Endothelial cell (in vitro differentiated cells): ENCODE data around the gene NXNL1. TPM values are rescaled to one million over a fixed set of nuclear protein-coding genes. Genes with fewer than 3 reads are reported as not detected.

Experiments used
- DNase-seq: peaks from one replicate; pipeline ENCODE4 v3.0.0; 2021; ENCODE audit warnings: low spot score
- H3K27ac Mint-ChIP-seq: one replicate; pipeline ENCODE4 v1.8.0; 2021; ENCODE audit warnings: mixed read lengths, inconsistent platforms; ENCODE audit not compliant: unreplicated experiment
- H3K27me3 Mint-ChIP-seq: one replicate; pipeline ENCODE4 v1.8.0; 2021; ENCODE audit warnings: mild to moderate bottlenecking, moderate library complexity, mixed read lengths, inconsistent platforms; ENCODE audit not compliant: unreplicated experiment
- H3K36me3 Mint-ChIP-seq: one replicate; pipeline ENCODE4 v1.8.0; 2021; ENCODE audit warnings: mild to moderate bottlenecking, low read depth, mixed read lengths, inconsistent platforms; ENCODE audit not compliant: unreplicated experiment
- H3K4me1 Mint-ChIP-seq: one replicate; pipeline ENCODE4 v1.8.0; 2021; ENCODE audit warnings: mild to moderate bottlenecking, mixed read lengths, inconsistent platforms; ENCODE audit not compliant: unreplicated experiment
- H3K4me3 Mint-ChIP-seq: one replicate; pipeline ENCODE4 v1.8.0; 2021; ENCODE audit warnings: mild to moderate bottlenecking, mixed read lengths, inconsistent platforms; ENCODE audit not compliant: unreplicated experiment
- H3K9me3 Mint-ChIP-seq: one replicate; pipeline ENCODE4 v1.8.0; 2021; ENCODE audit warnings: mixed read lengths, inconsistent platforms; ENCODE audit not compliant: unreplicated experiment
- total RNA-seq: library from RNA; stranded (reverse); fragmentation: NEBNext Ultra II Directional; extraction: Animal tissue kit (Norgen Biotek cat#: 25700); gene quantifications from one replicate; pipeline ENCODE4 v1.2.1, GENCODE V29; 2021; ENCODE audit not compliant: unreplicated experiment
- TF ChIP-seq, protein P1 (sequence below): fragments of 200-600 bp; sonication (generic); IDR thresholded peaks from one replicate; pipeline ENCODE4 v1.5.0; 2021; ENCODE audit warnings: antibody characterized with exemption; ENCODE audit not compliant: unreplicated experiment

NXNL1 gene
- total RNA-seq, 1 donor from 2014 or later = not detected

DNA sequence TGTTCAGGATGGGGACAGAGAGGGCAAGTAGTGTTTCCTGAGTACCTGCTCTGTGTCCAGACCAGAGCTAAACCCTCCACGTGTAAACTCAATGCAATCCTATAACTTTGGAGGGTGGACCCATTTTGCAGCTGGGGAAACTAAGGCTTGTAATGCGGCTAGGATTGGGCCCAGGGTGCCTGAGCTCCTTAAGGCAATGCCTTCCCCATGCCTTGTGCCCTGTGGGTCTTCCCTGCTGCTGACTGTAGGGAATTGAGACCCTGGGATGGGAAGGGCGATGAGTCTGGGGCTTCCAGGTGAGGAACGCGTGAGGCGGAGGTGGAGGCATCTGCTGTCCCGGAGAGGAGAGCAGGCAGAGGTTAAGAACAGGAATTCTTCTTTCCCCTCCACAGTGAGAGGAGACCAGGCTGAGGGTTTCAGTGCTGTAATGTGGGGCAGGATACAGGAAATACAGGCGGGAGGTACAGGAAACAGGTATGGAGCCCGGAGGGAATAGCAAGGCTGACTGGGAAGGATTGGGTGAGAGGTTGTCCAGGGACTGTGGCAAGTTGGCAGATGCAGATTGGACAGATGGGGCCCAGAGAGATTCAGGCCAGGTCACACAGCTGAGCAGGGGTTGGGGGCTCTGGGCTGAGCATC, 28.8 kb upstream of the NXNL1 start:
- Mint-ChIP-seq H3K27ac (peak overlapping the region; percentile 98), H3K27me3 (peaks cover 11% of the 10 kb centered on the region), H3K4me3 (peak overlapping the region; percentile 84), H3K9me3 (no peaks in the 10 kb centered on the region), H3K4me1 (peaks cover 42% of the 10 kb centered on the region), H3K36me3 (peaks cover 4% of the 10 kb centered on the region)
- TF ChIP-seq, protein P1, sequence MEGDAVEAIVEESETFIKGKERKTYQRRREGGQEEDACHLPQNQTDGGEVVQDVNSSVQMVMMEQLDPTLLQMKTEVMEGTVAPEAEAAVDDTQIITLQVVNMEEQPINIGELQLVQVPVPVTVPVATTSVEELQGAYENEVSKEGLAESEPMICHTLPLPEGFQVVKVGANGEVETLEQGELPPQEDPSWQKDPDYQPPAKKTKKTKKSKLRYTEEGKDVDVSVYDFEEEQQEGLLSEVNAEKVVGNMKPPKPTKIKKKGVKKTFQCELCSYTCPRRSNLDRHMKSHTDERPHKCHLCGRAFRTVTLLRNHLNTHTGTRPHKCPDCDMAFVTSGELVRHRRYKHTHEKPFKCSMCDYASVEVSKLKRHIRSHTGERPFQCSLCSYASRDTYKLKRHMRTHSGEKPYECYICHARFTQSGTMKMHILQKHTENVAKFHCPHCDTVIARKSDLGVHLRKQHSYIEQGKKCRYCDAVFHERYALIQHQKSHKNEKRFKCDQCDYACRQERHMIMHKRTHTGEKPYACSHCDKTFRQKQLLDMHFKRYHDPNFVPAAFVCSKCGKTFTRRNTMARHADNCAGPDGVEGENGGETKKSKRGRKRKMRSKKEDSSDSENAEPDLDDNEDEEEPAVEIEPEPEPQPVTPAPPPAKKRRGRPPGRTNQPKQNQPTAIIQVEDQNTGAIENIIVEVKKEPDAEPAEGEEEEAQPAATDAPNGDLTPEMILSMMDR = peak; percentile 23
- peak; percentile 54 for DNase-seq

DNA sequence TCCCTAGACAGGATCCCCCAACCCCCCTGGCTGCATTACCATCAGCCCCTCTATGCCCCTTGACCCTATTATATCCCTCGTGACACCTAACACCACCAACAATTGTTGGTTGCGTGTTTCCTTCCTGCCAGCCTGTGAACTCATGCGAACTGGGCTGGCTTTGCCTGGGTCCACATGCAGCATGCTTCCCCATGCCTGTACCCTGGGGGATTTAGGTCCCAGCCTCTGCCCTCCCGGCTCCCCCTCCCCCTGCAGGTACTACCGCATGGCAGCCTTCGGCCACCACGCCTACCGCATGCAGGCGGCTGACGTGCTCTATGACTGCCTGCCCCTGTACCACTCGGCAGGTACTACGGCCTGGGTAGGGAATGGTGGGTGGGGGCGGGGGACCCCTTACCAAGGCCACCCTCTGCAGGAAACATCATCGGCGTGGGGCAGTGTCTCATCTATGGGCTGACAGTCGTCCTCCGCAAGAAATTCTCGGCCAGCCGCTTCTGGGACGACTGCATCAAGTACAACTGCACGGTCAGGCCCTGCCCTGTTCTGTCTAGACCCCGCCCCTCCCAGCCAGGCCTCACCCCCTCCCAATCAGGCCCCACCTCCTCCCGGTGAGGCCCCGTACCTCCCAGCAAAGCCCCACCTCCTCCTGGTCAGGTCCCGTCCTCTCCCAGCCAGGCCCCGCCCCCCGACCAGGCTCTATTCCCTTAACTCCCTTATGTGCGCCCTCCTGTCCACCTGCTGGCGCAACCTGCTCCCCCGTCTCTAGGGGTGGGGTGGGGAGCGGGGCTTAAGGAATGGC, 28.1 kb upstream of the NXNL1 start:
- TF ChIP-seq, protein P1 = peak; percentile 61
- no peaks in the 10 kb centered on the region for H3K9me3 Mint-ChIP-seq
- peak overlapping the region; percentile 89 for H3K4me3 Mint-ChIP-seq
- peaks cover 49% of the 10 kb centered on the region for H3K4me1 Mint-ChIP-seq
- DNase-seq = peak; percentile 96
- peaks cover 4% of the 10 kb centered on the region for H3K36me3 Mint-ChIP-seq
- H3K27me3 Mint-ChIP-seq = peaks cover 15% of the 10 kb centered on the region
- peak overlapping the region; percentile 98 for H3K27ac Mint-ChIP-seq

DNA sequence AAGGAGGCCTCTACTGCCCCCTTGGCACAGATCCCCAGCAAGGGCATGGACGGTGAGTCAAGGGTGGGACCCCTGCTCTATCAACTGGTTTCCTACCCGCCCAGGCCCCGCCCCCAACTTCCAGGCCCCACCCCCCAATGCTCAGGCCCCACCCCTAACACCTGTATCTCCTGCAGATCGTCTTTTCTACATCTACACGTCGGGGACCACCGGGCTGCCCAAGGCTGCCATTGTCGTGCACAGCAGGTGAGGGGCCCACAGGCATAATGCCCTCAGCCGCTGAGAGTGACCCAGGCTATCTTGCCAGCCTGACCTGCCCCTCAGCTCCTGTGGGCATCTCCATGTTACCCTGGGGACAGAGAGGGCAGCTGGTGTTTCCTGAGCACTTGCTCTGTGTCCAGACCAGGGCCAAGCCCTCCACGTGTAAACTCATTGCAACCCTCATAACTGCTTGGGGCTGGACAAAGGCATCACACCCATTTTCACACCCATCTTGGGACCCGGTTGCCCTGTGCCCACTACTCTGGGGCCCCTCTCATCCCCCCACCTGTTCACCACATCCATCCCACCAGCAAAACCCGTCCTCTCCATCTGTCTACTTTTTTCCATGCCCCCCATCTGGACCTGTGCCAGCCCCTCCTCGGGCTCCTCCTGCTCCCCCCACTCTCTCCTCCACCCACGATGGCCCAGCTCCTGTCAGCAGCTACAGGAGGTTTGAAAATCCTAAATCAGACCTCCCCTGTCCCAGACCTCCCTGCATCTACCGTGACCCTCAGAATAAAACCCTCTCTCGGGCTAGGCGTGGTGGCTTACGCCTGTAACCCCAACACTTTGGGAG, 26.8 kb upstream of the NXNL1 start:
- Mint-ChIP-seq H3K4me1 (peaks cover 54% of the 10 kb centered on the region), H3K4me3 (no peak overlapping the region), H3K36me3 (peaks cover 4% of the 10 kb centered on the region), H3K27me3 (peaks cover 23% of the 10 kb centered on the region), H3K9me3 (no peaks in the 10 kb centered on the region), H3K27ac (peak overlapping the region; percentile 91)
- TF ChIP-seq, protein P1 = no peak
- DNase-seq = no peak

DNA sequence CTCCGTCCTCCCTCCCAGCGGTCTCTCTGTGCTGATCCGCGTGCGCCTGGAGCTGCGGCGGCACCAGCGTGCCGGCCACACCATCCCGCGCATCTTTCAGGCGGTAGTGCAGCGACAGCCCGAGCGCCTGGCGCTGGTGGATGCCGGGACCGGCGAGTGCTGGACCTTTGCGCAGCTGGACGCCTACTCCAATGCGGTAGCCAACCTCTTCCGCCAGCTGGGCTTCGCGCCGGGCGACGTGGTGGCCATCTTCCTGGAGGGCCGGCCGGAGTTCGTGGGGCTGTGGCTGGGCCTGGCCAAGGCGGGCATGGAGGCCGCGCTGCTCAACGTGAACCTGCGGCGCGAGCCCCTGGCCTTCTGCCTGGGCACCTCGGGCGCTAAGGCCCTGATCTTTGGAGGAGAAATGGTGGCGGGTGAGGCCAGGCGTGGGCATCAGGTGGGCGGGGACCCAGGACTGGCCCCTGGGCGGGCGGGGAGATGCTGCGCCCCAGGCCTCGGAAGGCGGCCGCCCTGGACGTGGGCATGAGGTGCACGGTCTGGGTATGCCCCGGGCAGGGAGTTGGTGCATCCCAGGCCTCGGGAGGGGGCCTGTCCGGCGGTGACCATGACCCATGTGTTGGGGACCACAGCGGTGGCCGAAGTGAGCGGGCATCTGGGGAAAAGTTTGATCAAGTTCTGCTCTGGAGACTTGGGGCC, 26.0 kb upstream of the NXNL1 start:
- TF ChIP-seq, protein P1 = no peak
- H3K27ac Mint-ChIP-seq = no peak overlapping the region
- peaks cover 51% of the 10 kb centered on the region for H3K4me1 Mint-ChIP-seq
- peaks cover 25% of the 10 kb centered on the region for H3K27me3 Mint-ChIP-seq
- H3K4me3 Mint-ChIP-seq = no peak overlapping the region
- DNase-seq = no peak
- H3K9me3 Mint-ChIP-seq = no peaks in the 10 kb centered on the region
- H3K36me3 Mint-ChIP-seq = peaks cover 4% of the 10 kb centered on the region
